OCI-LY1 (cell line): ENCODE data around the gene GNS.

Experiments used
- H2AFZ ChIP-seq: fragments of 200-600 bp; sonication (generic), shearing (Covaris generic); 2 replicates; pipeline ENCODE4 v1.6.0; 2014; ENCODE audit warnings: antibody characterized with exemption, mild to moderate bottlenecking, low read length
- H3F3A ChIP-seq: fragments of 200-600 bp; sonication (generic), shearing (Covaris generic); 2 replicates; pipeline ENCODE4 v1.6.0; 2014; ENCODE audit warnings: mild to moderate bottlenecking, antibody characterized with exemption, low read length, moderate library complexity; ENCODE audit not compliant: insufficient read depth
- H3K27ac ChIP-seq: fragments of 200-600 bp; sonication (generic); 2 replicates; pipeline ENCODE4 v1.5.1; 2014; ENCODE audit warnings: low read length, mixed run types, mild to moderate bottlenecking, low read depth; ENCODE audit not compliant: poor library complexity, severe bottlenecking
- H3K27me3 ChIP-seq: fragments of 200-600 bp; sonication (generic); 2 replicates; pipeline ENCODE4 v1.6.0; 2014; ENCODE audit warnings: antibody characterized with exemption, mild to moderate bottlenecking, low read length, moderate library complexity; ENCODE audit not compliant: insufficient read depth
- H3K36me3 ChIP-seq: fragments of 200-600 bp; sonication (generic); 2 replicates; pipeline ENCODE4 v1.6.1; 2014; ENCODE audit warnings: mild to moderate bottlenecking, antibody characterized with exemption, low read length, moderate library complexity, mixed read lengths; ENCODE audit not compliant: insufficient read depth
- H3K4me1 ChIP-seq: fragments of 200-600 bp; sonication (generic); 2 replicates; pipeline ENCODE4 v1.5.1; 2014; ENCODE audit warnings: mild to moderate bottlenecking, low read length, moderate library complexity; ENCODE audit not compliant: insufficient read depth, severe bottlenecking
- H3K4me2 ChIP-seq: fragments of 200-600 bp; sonication (generic), shearing (Covaris generic); 2 replicates; pipeline ENCODE4 v1.6.1; 2014; ENCODE audit warnings: low read length
- H3K4me3 ChIP-seq: fragments of 200-600 bp; sonication (generic); 2 replicates; pipeline ENCODE4 v1.5.1; 2014; ENCODE audit warnings: low read length, low read depth, mild to moderate bottlenecking, mixed read lengths; ENCODE audit not compliant: poor library complexity, severe bottlenecking
- H3K79me2 ChIP-seq: fragments of 200-600 bp; shearing (Covaris generic); 2 replicates; pipeline ENCODE4 v1.6.1; 2016; ENCODE audit warnings: mixed run types, low read length, mixed read lengths; ENCODE audit not compliant: insufficient read depth
- H3K9ac ChIP-seq: fragments of 200-600 bp; sonication (generic), shearing (Covaris generic); 2 replicates; pipeline ENCODE4 v1.6.1; 2014; ENCODE audit warnings: mild to moderate bottlenecking, low read length, mixed read lengths
- H3K9me2 ChIP-seq: fragments of 200-600 bp; sonication (generic), shearing (Covaris generic); 2 replicates; pipeline ENCODE4 v1.6.1; 2014; ENCODE audit warnings: low read depth, mild to moderate bottlenecking, low read length, mixed read lengths
- H3K9me3 ChIP-seq: fragments of 200-600 bp; shearing (Covaris generic); 2 replicates; pipeline ENCODE4 v1.6.1; 2014; ENCODE audit warnings: low read length, mixed read lengths
- H4K20me1 ChIP-seq: fragments of 200-600 bp; sonication (generic), shearing (Covaris generic); 2 replicates; pipeline ENCODE4 v1.6.0; 2016; ENCODE audit warnings: mild to moderate bottlenecking, low read length; ENCODE audit not compliant: insufficient read depth
- EZH2 ChIP-seq: fragments of 200-600 bp; sonication (generic), shearing (Covaris generic); IDR thresholded peaks from 2 replicates; pipeline ENCODE4 v1.8.0; 2017; ENCODE audit warnings: borderline replicate concordance, mixed run types, mild to moderate bottlenecking, antibody characterized with exemption, low read length, moderate library complexity, mixed read lengths
- TF ChIP-seq, protein P1 (sequence below): fragments of 200-600 bp; sonication (generic), shearing (Covaris generic); IDR thresholded peaks from 2 replicates; pipeline ENCODE4 v1.5.1; 2017; ENCODE audit warnings: mild to moderate bottlenecking, antibody characterized with exemption, low read length, moderate library complexity, mixed read lengths

The GNS gene

GRCh38 chr12:64669270-64669842 lies 89.8 kb downstream of the GNS start:
- H3K4me1 ChIP-seq, result peaks cover 80% of the 10 kb centered on the region
- H2AFZ ChIP-seq, result no peak overlapping the region
- no peaks in the 10 kb centered on the region for H3K9me2 ChIP-seq
- peak overlapping the region; percentile 38; the same call in 1 of the 2 replicates for H3K9ac ChIP-seq
- no peaks in the 10 kb centered on the region for H3K27me3 ChIP-seq
- no peaks in the 10 kb centered on the region for H3K36me3 ChIP-seq
- H3K79me2 ChIP-seq, result 0 out of 2 replicates have a peak, but pooled peaks cover 7% of the 10 kb centered on the region
- TF ChIP-seq EZH2, result no peak
- TF ChIP-seq, protein P1, sequence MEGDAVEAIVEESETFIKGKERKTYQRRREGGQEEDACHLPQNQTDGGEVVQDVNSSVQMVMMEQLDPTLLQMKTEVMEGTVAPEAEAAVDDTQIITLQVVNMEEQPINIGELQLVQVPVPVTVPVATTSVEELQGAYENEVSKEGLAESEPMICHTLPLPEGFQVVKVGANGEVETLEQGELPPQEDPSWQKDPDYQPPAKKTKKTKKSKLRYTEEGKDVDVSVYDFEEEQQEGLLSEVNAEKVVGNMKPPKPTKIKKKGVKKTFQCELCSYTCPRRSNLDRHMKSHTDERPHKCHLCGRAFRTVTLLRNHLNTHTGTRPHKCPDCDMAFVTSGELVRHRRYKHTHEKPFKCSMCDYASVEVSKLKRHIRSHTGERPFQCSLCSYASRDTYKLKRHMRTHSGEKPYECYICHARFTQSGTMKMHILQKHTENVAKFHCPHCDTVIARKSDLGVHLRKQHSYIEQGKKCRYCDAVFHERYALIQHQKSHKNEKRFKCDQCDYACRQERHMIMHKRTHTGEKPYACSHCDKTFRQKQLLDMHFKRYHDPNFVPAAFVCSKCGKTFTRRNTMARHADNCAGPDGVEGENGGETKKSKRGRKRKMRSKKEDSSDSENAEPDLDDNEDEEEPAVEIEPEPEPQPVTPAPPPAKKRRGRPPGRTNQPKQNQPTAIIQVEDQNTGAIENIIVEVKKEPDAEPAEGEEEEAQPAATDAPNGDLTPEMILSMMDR, result no peak
- H3K9me3 ChIP-seq, result no peaks in the 10 kb centered on the region
- H3F3A ChIP-seq, result no peaks in the 10 kb centered on the region
- H3K4me3 ChIP-seq, result peak overlapping the region; percentile 9
- no peaks in the 10 kb centered on the region for H4K20me1 ChIP-seq
- H3K4me2 ChIP-seq, result peak overlapping the region; percentile 41
- peak overlapping the region; percentile 63 for H3K27ac ChIP-seq

- 0 out of 2 replicates have a peak, but pooled peaks cover 7% of the 10 kb centered on the region for H3K79me2 ChIP-seq
- H3K4me2 ChIP-seq, result no peak overlapping the region; the same call in 1 of the 2 replicates
- H4K20me1 ChIP-seq, result no peaks in the 10 kb centered on the region
- no peak overlapping the region for H3K9ac ChIP-seq
- H3K27me3 ChIP-seq, result no peaks in the 10 kb centered on the region
- no peak overlapping the region for H3K4me3 ChIP-seq
- H3K9me3 ChIP-seq, result no peaks in the 10 kb centered on the region
- H3K36me3 ChIP-seq, result no peaks in the 10 kb centered on the region
- H3K4me1 ChIP-seq, result peaks cover 64% of the 10 kb centered on the region
- H3K9me2 ChIP-seq, result no peaks in the 10 kb centered on the region
- TF ChIP-seq, protein P1, result no peak
- no peak for TF ChIP-seq EZH2
- H2AFZ ChIP-seq, result no peak overlapping the region
- H3K27ac ChIP-seq, result peak overlapping the region; percentile 63
- no peaks in the 10 kb centered on the region for H3F3A ChIP-seq
Observed at GRCh38 chr12:64667793-64668192, 91.4 kb downstream of the GNS start.

- H3K9ac ChIP-seq, result peak overlapping the region; percentile 49; the same call in 1 of the 2 replicates
- H2AFZ ChIP-seq, result no peak overlapping the region
- H4K20me1 ChIP-seq, result no peaks in the 10 kb centered on the region
- peak overlapping the region; percentile 54 for H3K4me2 ChIP-seq
- H3K9me2 ChIP-seq, result no peaks in the 10 kb centered on the region
- no peaks in the 10 kb centered on the region for H3F3A ChIP-seq
- no peaks in the 10 kb centered on the region for H3K9me3 ChIP-seq
- no peaks in the 10 kb centered on the region for H3K36me3 ChIP-seq
- H3K4me3 ChIP-seq, result peak overlapping the region; percentile 27
- no peaks in the 10 kb centered on the region for H3K27me3 ChIP-seq
- peaks cover 58% of the 10 kb centered on the region for H3K4me1 ChIP-seq
- TF ChIP-seq, protein P1, result no peak
- no peak for TF ChIP-seq EZH2
- 0 out of 2 replicates have a peak, but pooled peaks cover 7% of the 10 kb centered on the region for H3K79me2 ChIP-seq
- peak overlapping the region; percentile 71 for H3K27ac ChIP-seq
Observed at GRCh38 chr12:64666054-64666914, 92.9 kb downstream of the GNS start.
